Measurements from ENCODE around the gene ZNF581.

ZNF581 gene

DNA sequence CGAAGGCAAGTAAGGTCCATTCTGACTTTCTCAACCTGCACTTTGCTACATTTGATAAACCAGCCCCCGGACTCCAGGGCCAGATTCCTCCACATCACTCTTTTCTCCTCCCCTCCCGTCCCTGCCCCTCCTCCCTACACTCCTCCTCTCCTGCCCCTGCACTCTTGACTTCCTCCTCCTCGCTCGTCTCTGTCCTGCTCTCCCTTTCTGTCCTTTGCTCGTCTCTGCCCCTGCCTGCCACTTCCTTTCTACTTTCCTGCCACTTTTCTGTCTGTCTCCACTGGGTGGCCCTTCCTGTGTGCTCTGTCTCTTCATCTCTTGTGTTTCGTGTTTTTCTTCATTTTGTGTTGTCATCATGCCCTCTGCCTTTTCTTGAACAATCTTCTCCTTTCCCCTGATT lies 18.4 kb downstream of the ZNF581 start:
- in situ Hi-C loops (cut with MboI; ENCODE audit: low sequenced_read_pairs): no loop called here

DNA sequence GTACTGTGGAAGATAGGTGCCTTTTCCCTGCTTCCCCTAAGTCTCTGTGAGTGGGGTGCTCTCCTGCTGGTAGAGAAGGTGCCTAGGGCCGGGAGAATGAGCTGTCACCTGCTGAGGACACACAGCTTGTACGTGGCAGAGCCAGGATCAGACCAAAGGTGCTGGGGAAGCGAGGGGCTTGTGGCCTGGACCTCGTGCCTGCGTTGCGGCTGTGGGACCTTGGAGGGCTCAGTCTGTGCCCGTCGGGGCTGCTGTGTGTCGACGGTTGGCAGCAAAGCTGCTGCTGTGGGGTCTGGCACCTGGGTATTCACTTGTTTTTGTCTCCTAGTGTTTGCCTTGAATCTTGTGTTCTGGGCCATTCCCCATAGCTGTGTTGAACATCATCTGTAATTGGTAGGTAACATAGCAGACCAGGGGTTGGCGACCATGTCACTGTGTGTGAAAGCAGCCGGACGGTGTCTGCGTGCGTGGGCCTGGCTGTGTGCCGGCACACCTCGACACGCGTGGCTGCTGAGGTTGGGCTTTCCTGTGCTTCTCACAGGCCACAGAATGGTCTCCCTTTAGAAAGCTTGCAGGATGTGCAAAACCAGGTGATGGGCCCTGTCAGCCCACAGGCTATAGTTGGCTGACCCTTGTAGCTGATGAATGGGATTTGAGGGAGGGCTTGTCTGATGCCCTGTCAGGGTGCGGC lies 20.5 kb downstream of the ZNF581 start:
- in situ Hi-C loops (cut with MboI; ENCODE audit: low sequenced_read_pairs): no loop called here

DNA sequence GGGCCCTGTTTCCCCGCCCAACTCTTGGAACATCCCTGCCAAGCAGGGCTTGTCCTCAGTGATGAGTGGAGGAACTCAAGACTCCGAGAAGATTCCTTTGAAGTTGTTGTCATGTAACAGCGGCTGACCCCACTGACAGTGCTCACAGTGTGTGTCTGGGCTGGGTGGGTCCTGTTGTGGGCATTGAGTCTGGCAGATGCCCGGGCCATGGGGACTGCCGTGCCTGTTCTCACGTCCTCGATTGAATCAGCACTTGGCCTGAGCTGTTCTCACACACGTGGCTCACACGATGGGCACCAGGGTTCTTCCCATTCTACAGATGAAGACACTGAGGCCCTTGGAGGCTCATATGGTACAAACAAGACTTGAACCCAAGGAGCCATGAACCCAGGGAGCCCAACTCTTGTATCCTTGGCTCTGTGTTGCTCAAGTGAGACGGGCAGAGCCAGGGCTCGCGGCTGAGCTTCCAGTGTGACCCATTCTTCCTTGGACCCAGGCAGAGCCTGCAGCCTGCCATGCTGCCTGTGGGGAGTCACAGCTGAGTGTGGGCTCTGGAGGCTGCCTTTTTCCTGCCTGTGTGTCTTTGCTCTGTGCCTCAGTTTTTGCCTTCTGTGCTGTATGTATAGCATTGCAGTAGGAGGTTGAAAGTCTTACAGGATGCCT lies 23.0 kb downstream of the ZNF581 start:
- in situ Hi-C loops (cut with MboI; ENCODE audit: low sequenced_read_pairs): no loop called here

DNA sequence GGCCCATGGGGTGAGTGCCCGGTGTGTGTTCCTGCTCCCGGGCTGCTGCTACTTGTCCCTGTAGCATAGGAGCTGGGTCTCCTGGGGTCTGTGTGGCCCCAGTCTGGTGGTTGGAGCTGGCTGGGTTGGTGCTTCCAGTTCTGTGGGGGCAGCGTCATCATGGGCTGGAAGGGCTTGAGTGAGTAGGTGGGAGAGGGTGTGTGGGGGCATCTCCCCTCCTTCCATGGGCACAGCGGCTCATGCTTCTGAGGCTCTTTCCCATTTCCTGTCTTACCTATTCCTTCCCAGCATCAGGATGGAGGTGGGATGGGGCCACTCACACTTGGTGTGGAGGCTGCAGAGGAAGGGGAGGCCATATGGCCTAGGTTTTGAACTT lies 23.5 kb downstream of the ZNF581 start:
- in situ Hi-C loops (cut with MboI; ENCODE audit: low sequenced_read_pairs): no loop called here

DNA sequence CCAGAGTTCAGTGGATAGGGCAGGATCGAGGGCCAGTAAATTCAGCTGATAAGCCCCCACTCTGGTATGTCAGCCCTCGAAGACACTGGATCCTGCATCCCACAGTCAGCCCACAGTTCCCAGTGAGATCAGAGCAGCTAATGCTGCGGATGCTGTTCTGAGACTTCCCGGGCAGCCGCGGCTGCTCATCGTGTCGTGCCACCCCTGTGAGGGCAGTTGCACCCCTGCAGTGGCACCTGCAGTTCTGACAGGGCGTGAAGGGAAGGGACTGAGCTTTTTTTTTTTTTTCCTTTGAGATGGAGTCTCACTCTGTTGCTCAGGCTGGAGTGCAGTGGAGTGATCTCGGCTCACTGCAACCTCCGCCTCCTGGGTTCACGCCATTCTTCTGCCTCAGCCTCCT lies 24.1 kb downstream of the ZNF581 start:
- in situ Hi-C loops (cut with MboI; ENCODE audit: low sequenced_read_pairs): no loop called here

DNA sequence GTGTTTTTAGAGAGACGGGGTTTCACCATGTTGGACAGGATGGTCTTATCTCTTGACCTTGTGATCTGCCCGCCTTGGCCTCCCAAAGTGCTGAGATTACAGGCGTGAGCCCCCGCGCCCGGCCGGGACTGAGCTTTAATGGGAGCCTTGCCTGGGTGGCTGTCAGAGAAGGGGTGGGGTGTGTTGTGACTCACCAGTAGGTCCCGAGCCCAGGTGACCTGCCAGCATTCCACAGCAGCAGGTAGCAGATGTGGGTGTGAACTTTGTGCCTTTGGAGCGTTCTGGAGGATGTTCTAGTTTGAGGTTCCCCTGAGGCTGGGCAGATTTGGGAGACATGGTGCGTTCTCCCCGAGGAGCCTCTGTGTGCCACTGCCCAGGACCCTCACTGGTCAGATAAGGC lies 24.5 kb downstream of the ZNF581 start:
- in situ Hi-C loops (cut with MboI; ENCODE audit: low sequenced_read_pairs): no loop called here

DNA sequence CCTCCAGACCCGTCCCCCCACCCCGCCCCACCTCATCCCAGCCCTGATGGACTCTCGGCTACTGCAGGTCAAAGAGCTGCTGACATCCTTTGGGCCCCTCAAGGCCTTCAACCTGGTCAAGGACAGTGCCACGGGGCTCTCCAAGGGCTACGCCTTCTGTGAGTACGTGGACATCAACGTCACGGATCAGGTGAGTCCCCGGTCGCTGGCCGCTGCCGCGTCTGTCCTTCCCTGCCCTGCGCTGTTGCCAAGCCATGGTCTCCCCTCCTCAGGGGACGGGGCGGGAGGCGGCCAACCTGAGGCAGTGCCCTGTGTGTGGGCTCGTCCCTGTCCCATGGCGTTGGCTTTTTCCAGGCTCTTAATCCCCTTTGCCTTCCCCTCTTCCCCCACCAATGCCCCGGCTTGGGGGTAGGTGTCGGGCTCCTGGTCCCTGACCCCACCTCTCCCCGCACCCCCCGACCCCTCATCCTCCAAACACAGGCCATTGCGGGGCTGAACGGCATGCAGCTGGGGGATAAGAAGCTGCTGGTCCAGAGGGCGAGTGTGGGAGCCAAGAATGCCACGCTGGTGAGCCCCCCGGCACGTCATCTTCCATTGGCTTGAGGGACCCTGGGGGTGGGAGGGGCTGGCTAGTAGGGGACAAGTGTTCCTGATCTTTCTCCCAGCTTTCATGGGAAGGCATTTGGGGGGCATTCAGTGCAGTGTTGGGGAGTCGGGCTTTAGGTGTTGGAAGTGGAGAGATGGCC lies 25.3 kb downstream of the ZNF581 start:
- in situ Hi-C loops (cut with MboI; ENCODE audit: low sequenced_read_pairs): no loop called here

DNA sequence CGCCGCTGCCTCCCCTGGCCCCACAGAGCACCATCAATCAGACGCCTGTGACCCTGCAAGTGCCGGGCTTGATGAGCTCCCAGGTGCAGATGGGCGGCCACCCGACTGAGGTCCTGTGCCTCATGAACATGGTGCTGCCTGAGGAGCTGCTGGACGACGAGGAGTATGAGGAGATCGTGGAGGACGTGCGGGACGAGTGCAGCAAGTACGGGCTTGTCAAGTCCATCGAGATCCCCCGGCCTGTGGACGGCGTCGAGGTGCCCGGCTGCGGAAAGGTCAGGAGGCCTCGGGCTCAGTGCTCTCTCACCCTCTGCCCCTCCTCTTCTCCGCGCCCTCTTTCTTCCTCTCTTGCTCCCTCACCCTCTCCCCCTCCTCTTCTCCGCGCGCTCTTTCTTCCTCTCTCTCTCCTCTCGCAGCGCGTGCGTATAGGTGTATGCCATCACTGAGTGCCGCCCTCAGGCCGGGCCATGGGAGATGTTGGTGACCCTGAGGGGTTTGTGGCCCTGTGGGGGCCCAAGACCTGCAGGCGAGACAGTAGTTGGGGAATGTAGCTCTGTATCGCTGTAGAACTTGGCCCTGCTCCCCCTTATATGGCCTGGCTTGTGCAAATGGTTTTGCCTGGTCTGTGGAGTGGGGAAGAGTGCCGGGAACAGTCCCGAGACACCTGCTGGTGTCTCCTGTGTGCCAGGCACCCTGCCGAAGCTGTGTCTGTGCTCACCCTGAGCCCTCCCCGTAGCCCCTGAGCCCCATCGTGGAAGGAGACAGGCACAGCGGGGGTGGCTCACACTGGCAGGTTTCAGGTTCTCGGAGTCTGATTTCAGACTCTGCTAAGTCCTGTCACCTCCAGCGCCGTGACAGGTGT lies 26.2 kb downstream of the ZNF581 start:
- in situ Hi-C loops (cut with MboI; ENCODE audit: low sequenced_read_pairs): no loop called here

DNA sequence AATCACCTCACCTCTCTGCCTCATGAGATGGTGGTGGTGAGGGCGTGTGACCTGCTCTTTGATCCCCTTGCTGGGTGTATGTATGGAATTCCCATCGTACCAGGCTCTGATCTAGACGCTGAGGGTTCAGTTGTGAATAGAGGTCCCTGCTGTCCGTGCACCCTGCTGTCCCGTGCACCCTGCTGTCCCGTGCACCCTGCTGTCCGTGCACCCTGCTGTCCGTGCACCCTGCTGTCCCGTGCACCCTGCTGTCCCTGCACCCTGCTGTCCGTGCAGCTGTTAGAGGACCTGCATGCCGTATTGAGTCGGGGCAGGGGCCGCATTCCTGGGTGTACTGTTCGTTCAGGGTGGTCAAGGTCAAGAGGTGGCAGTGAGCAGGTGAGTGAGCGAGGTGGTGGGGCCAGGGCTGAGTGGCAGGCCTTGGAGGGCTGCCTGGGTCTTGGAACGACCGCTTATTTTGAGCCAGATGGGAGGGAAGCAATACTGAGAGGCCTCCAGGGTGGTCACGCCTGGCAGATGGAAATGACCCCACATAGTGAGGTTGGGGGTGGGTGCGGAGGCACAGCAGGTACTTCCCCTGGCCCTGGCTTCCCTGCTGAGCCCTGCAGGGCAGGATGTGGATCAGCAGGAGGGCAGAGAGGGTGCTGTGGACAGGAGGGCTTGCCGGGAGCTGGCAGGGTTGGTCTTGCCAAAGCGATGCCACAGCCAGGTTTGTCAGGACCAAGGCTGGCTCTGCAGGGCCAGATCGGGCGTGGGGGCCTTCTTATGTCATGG lies 27.0 kb downstream of the ZNF581 start:
- in situ Hi-C loops (cut with MboI; ENCODE audit: low sequenced_read_pairs): no loop called here

DNA sequence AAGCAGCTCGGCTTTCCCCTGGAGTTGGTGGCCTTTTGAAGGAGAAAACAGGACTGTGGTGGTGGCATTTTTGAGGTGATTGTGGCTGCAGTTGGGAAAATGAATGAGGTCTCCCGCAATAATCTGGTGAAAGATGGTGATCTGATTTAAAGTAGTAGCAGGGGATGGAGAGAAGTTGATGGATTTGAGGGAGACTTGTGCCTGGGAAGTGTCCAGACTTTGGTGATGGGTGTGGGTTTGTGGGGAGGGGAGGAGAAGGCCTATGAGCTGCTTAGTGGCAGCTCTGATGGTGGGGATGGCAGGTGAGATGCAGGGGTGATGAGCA lies 27.6 kb downstream of the ZNF581 start:
- in situ Hi-C loops (cut with MboI; ENCODE audit: low sequenced_read_pairs): no loop called here

DNA sequence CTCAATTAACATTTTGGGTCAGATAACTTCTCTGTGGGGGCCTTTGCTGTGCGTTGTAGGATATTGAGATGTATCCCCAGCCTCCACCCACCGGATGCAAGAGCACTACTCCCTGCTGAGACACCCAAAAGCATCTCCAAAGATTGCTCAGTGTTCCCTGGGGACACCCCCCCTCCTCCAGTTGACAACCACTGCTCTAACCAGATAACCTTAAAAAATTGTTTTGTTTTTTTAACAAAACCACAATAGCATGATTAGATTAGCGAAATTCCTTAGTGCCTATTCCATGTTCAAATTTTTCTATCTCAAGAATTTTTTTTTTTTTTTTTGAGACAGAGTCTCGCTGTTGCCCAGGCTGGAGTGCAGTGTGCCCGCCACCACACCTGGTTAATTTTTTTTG lies 29.0 kb downstream of the ZNF581 start:
- in situ Hi-C loops (cut with MboI; ENCODE audit: low sequenced_read_pairs): no loop called here

DNA sequence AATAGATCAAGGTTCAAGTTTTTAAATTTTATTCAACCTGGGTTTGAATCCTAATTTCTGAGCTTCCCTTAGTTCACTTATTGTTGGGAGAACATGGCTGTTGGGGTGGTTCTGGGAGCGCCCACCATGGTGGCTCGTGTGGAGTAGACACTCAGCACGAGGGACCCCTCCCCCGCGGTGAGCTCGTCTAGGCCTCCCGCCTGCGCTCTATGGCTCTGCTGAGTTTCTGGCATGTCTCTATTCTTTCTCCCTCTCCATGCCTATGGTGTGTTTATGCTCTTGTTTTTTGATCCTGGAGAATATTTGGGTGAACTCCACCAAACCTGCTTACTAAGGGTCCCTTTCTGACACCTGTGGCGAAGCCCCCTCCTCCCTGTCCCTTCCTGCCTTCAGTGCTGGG lies 30.0 kb downstream of the ZNF581 start:
- in situ Hi-C loops (cut with MboI; ENCODE audit: low sequenced_read_pairs): no loop called here

DNA sequence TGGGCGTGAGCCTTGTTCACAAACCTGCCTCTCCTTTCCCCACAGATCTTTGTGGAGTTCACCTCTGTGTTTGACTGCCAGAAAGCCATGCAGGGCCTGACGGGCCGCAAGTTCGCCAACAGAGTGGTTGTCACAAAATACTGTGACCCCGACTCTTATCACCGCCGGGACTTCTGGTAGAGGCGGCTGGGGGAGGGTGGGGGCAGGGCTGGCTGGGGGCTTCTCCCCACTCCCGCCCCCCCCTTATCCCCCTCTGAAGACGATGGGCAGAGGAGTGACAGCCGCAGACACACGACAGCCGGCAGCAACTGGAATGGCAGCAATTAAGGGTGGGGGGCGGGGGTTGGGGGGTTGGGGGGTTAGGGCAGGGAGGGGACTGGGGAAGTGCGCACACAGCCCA lies 30.4 kb downstream of the ZNF581 start:
- in situ Hi-C loops (cut with MboI; ENCODE audit: low sequenced_read_pairs): no loop called here

DNA sequence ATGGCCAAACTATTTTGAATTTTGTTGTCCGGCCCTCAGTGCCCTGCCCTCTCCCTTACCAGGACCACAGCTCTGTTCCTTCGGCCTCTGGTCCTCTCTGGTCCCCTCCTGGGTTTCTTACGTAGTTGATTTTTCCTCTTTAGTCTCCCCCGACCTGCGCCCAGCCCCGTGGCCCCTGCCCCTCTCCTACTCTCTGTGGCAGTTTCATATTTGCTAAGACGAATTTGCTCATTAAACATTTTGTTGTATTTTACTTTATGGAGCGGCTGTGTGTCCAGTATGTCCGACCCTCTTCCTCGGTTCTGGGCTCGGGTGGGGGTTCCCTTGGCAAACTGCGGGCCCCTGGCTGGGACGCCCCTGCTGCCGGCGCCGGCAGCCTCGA lies 31.0 kb downstream of the ZNF581 start:
- in situ Hi-C loops (cut with MboI; ENCODE audit: low sequenced_read_pairs): no loop called here

DNA sequence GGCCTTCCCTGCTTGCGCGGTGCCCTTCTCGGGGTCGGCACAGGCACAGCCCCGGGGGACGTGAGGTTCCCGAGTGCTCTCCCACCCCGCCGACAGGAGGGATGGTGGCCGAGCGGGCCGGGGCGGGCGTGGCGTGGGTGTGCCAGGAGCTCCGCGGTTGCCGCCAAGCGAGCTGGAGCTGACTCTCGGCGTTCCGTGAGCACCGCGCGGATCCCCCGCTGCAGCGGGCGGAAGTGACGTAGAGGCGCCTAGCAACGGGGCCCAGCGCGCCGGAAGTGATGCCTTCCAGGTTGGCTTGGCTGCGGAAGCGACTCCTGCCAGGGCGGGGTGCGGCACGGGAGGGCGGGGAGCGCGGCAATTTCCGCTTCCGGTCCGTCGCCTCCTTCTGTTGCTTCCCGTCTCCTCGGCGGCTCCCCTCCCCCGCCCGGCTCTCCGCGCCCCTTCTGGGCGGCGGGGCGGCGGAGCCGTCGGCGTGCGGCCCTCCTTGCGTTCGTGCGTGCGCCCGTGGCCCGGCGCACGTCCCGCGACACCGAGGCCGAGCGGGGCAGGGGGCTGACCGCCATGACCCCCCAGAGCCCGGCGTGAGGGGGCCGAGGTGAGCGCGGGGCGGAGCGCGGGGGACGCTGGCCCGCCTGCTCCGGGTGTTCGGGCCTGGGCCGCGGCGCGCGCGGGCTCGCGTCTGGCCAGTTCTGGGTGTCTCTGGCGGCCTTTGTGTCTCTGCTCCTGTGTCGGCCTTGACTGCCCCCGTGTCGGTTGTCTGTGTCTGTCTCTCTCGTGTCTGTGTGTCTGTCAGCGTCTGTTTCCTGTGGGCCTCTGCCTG lies 31.6 kb downstream of the ZNF581 start, which contains the start of gene EPN1:
Gene EPN1, plus strand, starts transcription at position 386 of the 820 bp plus-strand sequence. CDS start 3,402 bp downstream, outside the sequence.
- in situ Hi-C loops (cut with MboI; ENCODE audit: low sequenced_read_pairs): no loop called here

DNA sequence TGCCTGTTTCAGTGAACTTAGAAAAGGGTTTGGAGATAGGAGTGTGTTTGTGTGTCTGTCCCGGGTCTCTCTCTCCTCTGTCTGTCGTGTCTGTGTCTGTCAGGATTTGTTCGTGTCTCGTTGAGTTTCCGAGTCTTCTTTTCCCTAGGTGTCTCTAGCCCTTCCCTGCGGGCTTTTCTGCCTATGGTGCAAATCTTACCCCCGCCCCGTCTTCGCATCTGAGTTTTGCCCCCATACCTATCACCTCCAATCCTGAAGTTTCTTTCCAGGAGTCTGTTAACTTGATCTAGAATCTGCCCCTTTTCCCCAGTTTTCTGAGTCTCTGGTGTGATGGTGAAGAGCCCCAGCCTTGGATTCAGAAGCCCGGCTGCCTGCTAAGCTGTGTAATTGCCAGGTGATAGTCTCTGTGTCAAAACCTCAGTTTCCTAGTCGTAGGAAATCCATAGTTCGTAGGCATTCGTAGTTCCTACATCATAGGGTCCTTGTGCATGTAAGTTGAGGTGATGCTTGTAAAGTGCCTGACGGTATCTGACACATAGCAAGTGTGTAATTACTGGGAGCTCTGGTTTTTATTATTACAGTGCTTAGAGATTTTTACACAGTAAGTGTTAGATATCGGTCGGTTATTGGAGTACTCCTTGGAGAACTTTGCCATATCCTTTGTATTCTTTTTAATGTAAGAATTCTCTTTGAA lies 32.4 kb downstream of the ZNF581 start:
- in situ Hi-C loops (cut with MboI; ENCODE audit: low sequenced_read_pairs): no loop called here

DNA sequence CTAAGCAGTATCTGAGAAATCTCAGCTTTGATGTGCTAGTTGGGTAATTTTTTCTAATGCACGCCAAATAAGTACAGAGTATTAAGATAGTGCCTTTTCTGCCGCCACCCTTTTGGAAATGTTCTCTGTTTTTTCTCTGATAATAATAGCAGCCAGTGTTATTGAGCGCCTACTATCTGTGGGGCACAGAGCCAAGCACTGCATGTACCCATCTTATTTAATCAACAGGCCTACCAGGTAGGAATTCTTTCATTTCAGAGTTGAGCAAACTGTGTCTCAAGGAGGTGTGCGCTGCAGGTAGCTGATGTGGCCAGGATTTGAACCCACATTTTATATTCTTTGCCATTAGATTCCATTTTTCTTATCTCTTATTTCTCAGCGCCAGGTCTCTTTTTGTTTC lies 32.9 kb downstream of the ZNF581 start:
- in situ Hi-C loops (cut with MboI; ENCODE audit: low sequenced_read_pairs): no loop called here

DNA sequence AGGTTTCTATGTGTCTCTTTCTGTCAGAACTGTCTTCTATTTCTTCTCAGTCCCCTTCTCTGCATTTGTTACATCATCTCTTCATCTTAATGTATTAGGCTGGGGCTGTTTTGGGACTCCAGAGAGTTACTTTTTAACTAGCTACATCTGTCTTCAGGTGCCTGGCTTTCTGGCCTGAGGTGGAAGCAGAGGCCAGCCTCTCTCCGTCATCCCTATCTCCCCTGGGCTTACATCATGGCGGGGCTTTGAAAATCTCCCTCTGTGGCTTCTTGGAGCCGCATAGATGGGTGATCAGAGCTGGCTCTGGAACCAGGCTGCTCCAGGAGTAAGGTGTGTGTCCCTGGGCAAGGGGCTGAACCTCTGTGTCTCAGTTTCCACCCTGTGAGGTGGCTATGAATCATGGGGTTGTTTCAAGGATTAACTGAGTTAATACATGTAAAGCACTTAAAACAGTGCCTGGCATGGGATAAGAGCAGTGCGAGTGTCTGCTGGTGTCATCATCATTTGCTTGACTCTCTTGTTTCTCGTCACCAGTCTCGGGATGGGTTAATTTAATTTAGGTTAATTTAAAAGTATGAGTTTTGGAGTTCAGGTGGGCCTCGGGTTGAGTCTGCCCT lies 33.5 kb downstream of the ZNF581 start:
- in situ Hi-C loops (cut with MboI; ENCODE audit: low sequenced_read_pairs): no loop called here

DNA sequence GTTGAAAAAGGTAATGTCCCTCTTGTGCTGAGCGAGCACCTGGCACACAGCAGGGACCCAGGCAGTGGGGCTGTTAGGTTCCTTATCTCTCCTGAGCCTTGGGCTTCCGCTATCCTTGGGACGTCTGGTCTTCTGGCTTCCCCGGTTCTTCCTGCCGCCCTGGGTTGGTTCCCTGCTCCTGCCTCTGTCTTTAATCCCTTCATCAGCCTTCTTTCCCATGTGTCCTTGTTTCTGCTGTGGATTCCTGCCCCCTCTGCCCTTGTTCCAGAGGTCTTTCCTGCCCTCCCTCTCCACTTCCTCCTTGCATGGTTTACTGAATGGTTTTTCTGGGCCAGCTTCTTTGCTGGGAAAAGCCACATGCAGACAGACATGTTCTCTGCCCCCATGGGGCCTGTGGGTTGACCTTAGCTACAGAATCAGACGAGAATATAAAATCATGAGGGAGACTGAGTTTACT lies 34.2 kb downstream of the ZNF581 start:
- in situ Hi-C loops (cut with MboI; ENCODE audit: low sequenced_read_pairs): no loop called here
